ENCODE measurements around the gene TUBG2.

The TUBG2 gene

DNA sequence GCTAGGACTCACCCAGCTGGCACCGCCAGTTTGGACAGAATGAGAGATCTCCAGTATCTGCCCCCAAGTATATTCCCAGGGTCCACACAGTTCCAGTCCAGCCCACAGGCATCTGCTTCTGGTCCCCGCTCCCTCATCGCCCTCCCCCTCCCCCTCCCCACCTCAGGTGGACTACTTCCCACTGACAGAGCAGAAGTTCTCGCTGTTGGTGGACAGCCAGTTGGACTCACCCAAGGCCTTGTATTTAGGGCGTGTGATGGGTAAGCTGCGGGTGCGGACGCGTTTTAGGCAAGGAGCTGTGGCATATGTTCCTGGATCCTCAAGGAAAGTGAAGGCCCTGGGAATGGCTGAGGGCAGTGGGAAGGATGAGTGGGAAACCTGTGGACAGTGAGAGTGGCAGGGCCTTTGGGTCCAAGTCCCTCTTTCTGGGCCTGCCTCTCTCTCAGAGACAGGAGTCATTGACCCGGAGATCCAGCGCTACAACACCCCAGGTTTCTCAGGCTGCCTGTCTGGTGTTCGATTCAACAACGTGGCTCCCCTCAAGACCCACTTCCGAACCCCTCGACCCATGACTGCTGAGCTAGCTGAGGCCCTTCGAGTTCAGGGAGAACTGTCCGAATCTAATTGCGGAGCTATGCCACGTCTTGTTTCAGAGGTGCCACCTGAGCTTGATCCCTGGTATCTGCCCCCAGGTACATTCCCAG lies 38.2 kb downstream of the TUBG2 start:
- no peak for DNase-seq (ENCODE audit: low spot score)

DNA sequence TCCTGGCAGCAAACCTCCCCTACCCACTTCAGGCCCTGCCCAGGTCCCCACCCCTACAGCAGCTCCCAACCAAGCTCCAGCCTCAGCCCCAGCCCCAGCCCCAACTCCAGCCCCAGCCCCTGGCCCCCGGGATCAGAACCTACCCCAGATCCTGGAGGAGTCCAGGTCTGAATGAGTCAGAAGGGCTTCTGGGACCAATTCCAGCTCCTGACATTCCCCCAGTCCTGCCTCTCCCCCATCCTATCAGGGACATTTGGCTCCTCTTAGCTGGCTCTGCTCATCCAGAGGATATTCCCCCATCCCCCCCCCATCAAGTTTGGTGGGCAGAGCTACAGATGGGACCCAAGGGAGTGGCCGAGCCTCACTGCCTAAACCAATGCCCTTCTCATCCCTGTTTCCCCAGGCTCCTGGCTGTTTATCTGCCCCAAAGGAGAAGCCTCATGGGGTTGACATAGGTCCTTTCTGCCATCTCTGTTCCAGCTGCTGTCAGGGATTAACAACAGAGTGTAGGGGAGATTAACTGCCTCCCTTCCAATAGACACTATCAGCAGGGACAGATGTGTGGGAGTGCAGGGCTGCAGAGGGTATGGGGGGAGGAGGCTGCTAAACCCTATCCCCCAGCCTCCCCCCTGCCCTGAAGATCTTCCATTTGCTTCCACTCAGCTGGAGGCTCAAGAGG lies 39.8 kb downstream of the TUBG2 start:
- no peak for DNase-seq (ENCODE audit: low spot score)

DNA sequence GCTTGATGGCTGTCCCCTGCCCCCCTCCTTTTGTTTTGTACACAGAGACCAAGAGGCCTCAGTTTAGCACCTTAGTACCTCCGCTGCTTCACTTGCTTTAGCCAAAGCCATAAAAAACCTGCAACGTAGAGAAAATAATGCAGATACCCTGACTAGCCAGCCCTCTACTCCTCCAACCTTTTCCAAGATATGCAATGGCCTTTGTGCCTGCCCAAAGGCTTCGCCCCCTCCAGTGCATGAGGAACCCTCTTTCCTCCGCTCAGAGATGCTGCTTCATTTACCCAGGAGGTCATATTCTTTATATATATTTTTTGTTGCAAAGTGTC lies 40.3 kb downstream of the TUBG2 start:
- no peak for DNase-seq (ENCODE audit: low spot score)

DNA sequence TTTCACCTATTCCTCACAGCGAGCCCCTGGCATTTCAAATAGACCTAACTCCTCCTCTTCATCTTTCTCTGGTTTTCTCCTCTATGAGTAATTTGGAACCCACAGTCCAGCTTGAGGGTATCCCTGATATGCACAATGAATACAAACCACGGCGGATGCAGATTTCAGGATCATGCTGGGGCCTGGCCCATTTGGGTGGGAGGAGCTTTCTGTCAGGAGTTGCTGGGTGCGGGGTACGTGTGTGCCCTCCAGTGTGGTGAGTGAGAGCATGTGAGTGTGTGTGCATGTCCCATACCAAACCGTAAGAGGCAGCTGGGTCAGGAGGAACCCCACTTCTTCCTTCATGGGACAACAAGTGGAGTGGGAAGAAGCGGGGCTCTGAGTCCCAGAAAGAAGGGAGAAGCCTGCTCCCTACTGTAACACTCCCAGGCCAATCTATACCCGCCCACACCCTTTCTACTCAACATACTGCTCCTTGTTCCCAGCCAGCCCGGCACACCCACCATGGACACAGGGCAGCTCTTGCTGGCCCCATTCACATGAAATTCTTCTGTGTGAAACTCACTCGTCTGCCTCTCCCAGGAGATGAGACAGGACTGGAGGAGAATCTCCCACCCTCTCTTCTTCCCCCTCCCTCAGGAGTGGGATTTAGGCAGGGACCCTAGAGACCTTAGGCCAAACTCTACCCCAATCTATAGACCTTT lies 41.7 kb downstream of the TUBG2 start:
- no peak for DNase-seq (ENCODE audit: low spot score)

DNA sequence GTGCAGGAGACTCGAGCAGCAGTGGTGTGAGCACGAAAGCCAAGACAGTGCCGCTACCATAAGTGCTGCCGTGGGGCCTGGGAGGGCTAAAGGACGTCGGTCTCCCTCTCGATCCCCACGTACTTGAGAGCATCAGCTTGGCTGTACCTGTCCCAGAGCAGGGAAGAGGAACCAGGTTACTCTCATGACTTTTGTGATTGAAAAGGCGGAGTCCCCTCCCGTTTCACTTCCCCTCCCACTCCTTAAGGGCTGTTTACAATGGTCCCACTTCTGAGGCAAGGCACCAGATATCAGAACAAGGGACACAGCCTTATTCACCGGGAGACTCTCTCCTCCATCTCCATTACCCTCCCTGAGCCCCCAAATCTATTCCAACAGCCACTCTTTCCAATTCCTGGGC lies 43.4 kb downstream of the TUBG2 start:
- DNase-seq (ENCODE audit: low spot score): no peak

DNA sequence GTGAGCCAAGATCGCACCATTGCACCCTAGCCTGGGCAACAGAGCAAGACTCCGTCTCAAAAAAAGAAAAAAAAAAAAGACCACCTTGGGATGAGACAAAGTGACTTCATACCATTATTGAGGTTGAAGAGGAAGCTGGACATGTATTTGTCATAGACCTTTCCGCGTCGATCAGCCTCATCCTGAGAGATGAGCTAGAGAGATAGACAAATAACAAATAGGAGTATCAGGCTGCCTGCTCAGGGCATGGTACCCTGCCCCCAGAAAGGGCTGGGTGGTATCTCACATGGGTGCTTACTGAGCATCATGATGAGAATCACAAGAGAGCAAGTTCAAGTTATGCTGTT lies 45.4 kb downstream of the TUBG2 start:
- DNase-seq (ENCODE audit: low spot score): no peak

DNA sequence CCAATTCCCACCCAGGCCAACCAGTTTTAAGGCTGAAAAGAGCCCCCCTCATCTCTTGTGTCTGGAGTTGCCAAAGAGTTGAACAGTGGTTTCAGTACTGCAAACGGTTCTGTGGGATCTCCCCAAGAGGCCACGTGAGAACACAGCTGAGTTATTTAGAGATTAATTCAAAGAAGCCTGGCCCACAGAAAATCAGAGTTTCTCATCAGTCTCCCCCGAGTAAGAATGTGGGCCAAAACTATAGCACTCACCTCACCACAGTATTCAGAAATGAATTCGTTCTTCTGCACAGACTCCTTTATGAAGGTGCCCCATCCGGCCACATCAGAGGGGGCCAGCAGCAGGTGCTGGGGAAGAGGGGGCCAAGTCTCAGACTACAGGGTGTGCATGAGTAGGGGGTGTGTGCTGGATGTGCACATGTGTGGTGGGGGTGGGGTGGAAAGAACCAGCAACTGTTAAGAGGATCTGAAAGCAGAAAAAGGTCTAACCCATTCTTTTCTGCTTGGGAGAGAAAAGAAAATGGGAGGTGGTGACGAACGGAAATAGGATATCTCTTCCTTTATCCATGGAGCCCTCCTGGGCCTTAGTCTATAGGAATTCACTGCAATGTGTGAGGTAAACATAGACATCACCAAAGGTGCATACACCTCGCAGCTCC lies 45.9 kb downstream of the TUBG2 start:
- DNase-seq (ENCODE audit: low spot score): no peak

DNA sequence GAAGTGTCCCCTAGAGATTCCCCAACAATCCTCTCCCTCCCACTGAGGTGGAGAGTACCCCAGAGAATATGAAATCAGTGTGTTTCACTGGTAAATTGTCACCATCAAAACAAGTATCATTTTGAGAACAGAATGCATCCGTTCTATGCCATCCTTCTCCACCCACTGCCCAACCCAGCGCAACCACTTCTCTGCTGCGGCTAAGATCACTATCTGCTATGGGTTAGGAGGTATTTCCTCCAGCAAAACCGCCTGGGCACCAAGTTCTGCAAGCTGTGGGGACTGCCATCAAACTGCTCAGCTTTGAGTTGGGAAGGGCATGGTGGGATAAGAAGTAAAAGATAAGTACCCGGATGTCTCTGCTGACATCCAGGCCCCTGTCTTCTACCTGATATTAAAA lies 47.6 kb downstream of the TUBG2 start:
- no peak for DNase-seq (ENCODE audit: low spot score)

DNA sequence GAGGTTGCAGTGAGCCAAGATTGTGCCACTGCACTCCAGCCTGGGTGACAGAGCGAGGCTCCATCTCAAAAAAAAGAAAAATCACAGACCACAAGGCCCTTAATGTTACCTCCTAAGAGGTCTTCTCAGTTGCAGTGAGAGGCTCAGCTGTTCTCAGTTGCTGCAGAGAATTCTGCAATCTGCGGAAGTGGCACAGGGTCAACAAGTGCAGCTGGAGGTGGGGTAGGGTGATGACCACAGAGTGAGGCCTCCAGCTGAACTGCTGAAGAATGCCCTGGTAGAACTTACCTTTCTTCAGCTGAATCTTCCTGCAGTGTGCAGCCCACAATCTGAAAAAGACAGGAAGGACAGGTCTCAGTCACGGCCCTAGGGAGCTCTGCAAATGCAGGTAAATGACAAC lies 49.5 kb downstream of the TUBG2 start:
- DNase-seq (ENCODE audit: low spot score): no peak

DNA sequence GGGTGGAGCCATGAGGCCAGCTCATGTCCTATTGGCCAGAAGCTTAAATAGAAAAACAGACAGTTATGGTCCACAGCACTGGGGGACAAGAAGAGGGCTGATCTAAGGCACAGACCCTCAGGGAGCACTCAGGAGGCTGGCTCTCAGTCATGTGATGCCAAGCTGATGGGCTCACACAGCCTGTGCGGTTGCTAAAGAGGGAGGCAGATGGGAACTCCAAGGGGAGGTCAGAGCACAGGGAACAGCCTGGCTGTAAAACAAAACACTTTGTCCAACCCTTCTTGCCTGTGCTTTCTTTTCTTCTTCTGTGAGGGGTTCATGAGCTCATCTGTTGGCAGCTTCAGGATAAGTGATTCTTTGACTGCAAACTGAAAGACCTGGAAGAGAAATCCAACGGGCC lies 50.5 kb downstream of the TUBG2 start:
- DNase-seq (ENCODE audit: low spot score): no peak
